HepG2 (cell line): ENCODE measurements around the gene MAP2K5. TPM values are rescaled to one million over a fixed set of nuclear protein-coding genes. Genes with fewer than 3 reads are reported as not detected.
A peak's percentile ranks its signal among the peaks of the same experiment; 100 is the strongest.

Source experiments
- EZH2 ChIP-seq: conservative IDR thresholded peaks from 2 replicates; pipeline ENCODE4 v1.6.1; 2012; ENCODE audit warnings: mild to moderate bottlenecking, low read depth, low read length, moderate library complexity
- FOXA1 ChIP-seq, 2 experiments: fragments of 450-650 bp in 1 of 2; sonication (generic) in 1 of 2; formaldehyde crosslinking in 1 of 2; IDR thresholded peaks; 2 replicates each; pipeline versions ENCODE4 v1.4.0 to v1.6.1; 2016 to 2020; ENCODE audit warnings: missing genetic modification reagents in 1 of 2
- NCOR1 ChIP-seq: fragments of 200-600 bp; sonication (generic); IDR thresholded peaks from 2 replicates; pipeline ENCODE4 v1.7.0; 2017; ENCODE audit warnings: antibody characterized with exemption, low read length, borderline replicate concordance
- NKX3-1 ChIP-seq: sonication (generic); formaldehyde crosslinking; IDR thresholded peaks from 2 replicates; pipeline ENCODE4 v1.5.0; 2020; ENCODE audit warnings: missing genetic modification reagents
- THAP11 ChIP-seq: IDR thresholded peaks from 2 replicates; pipeline ENCODE4 v1.6.1; 2016; ENCODE audit warnings: missing biosample characterization, missing genetic modification reagents
- XRCC5 ChIP-seq: fragments of 200-400 bp; formaldehyde crosslinking; optimal IDR thresholded peaks from 2 replicates; pipeline ENCODE3; 2017; ENCODE audit warnings: mild to moderate bottlenecking, low read length
- ZBTB8A ChIP-seq: sonication (generic); formaldehyde crosslinking; IDR thresholded peaks from 2 replicates; pipeline ENCODE4 v1.4.0; 2020; ENCODE audit warnings: mild to moderate bottlenecking, low read depth, missing genetic modification reagents, borderline replicate concordance
- ZNF264 ChIP-seq: sonication (generic); formaldehyde crosslinking; IDR thresholded peaks from 2 replicates; pipeline ENCODE4 v1.4.0; 2020; ENCODE audit warnings: missing genetic modification reagents
- polyA plus RNA-seq, 8 experiments: library from polyadenylated mRNA; depleted of rRNA in 3 of 8; stranded (reverse) in 7 of 8; unstranded in 1 of 8; fragments of >200 nt; fragmentation: Illumina TruSeq in 4 of 8; extraction: Trizol in 4 of 8; gene quantifications; 2 replicates each; pipeline versions ENCODE4 v1.2.1 to v1.2.3, GENCODE V29; 2011 to 2016; ENCODE audit warnings: low read depth in 4 of 8, missing spikeins in 1 of 8, mixed read lengths in 1 of 8; ENCODE audit not compliant: insufficient read depth in 1 of 8
- total RNA-seq, 5 experiments: library from RNA; depleted of rRNA; stranded (reverse); fragments of >200 nt; fragmentation: Illumina TruSeq; extraction: Trizol; gene quantifications; 2 replicates each; pipeline ENCODE4 v1.2.3, GENCODE V29; 2016; ENCODE audit warnings: low read depth in 1 of 5
- TF ChIP-seq, protein P1 (sequence below): sonication (generic); formaldehyde crosslinking; conservative IDR thresholded peaks from 2 replicates; pipeline ENCODE4 v1.4.0; 2020; ENCODE audit warnings: mild to moderate bottlenecking, missing genetic modification reagents, moderate library complexity
- TF ChIP-seq, protein P2 (sequence below): IDR thresholded peaks from 2 replicates; pipeline ENCODE4 v1.6.1; 2012; ENCODE audit warnings: low read depth, low read length, improper control_type of control experiment
- TF ChIP-seq, protein P3 (sequence below): sonication (generic); formaldehyde crosslinking; IDR thresholded peaks from 2 replicates; pipeline ENCODE4 v1.4.0; 2020; ENCODE audit warnings: missing genetic modification reagents
- TF ChIP-seq, protein P4 (sequence below): sonication (generic); formaldehyde crosslinking; IDR thresholded peaks from 2 replicates; pipeline ENCODE4 v1.4.0; 2020; ENCODE audit warnings: mild to moderate bottlenecking, missing genetic modification reagents
- TF ChIP-seq, protein P5 (sequence below): sonication (generic); formaldehyde crosslinking; IDR thresholded peaks from 2 replicates; pipeline ENCODE4 v1.4.0; 2020; ENCODE audit warnings: mild to moderate bottlenecking, missing genetic modification reagents

MAP2K5 gene
- total and polyA plus RNA-seq, 2 of the 13 experiments (the other 11 are each of a cell fraction or from before 2014, with no cell fraction given) = 4.0 to 4.3 TPM

DNA sequence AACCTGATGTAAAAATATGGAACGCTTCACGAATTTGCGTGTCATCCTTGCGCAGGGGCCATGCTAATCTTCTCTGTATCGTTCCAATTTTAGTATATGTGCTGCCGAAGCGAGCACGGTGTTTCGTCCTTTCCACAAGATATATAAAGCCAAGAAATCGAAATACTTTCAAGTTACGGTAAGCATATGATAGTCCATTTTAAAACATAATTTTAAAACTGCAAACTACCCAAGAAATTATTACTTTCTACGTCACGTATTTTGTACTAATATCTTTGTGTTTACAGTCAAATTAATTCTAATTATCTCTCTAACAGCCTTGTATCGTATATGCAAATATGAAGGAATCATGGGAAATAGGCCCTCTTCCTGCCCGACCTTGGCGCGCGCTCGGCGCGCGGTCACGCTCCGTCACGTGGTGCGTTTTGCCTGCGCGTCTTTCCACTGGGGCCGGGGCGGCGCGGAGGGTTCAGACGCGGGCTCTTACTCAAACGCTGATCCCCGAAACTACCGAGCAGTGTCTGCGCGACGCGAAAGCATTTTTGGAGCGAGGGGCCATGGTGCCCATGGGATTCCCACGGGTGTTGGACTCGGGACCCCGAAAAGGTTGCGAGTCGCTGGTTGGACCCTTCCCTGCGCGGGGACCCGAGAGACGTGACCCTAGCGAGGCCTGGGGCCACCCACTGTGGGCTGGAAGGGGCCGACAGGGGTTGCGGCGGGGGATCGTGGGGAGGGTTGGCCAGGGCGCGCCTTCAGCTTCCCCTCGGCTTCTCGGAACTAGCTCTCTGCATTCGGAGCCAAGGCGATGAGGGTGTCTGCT is 297.6 kb downstream of the MAP2K5 start, which contains the start of gene RNU6-1 (continued):
- TF ChIP-seq, protein P1, sequence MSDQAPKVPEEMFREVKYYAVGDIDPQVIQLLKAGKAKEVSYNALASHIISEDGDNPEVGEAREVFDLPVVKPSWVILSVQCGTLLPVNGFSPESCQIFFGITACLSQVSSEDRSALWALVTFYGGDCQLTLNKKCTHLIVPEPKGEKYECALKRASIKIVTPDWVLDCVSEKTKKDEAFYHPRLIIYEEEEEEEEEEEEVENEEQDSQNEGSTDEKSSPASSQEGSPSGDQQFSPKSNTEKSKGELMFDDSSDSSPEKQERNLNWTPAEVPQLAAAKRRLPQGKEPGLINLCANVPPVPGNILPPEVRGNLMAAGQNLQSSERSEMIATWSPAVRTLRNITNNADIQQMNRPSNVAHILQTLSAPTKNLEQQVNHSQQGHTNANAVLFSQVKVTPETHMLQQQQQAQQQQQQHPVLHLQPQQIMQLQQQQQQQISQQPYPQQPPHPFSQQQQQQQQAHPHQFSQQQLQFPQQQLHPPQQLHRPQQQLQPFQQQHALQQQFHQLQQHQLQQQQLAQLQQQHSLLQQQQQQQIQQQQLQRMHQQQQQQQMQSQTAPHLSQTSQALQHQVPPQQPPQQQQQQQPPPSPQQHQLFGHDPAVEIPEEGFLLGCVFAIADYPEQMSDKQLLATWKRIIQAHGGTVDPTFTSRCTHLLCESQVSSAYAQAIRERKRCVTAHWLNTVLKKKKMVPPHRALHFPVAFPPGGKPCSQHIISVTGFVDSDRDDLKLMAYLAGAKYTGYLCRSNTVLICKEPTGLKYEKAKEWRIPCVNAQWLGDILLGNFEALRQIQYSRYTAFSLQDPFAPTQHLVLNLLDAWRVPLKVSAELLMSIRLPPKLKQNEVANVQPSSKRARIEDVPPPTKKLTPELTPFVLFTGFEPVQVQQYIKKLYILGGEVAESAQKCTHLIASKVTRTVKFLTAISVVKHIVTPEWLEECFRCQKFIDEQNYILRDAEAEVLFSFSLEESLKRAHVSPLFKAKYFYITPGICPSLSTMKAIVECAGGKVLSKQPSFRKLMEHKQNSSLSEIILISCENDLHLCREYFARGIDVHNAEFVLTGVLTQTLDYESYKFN (CRISPR knock-in tag) = peak; percentile 22; the same call in 1 of the 2 replicates
- TF ChIP-seq XRCC5 (no peak), NCOR1 (no peak; the same call in 1 of the 2 replicates), EZH2 (no peak), NKX3-1 (CRISPR knock-in tag) (no peak), FOXA1 (IDR thresholded peaks at IDR 0.05) (no peak), FOXA1 (CRISPR knock-in tag; IDR thresholded peaks at IDR 0.05) (no peak), THAP11 (peak; percentile 39), ZBTB8A (CRISPR knock-in tag) (no peak), ZNF264 (CRISPR knock-in tag) (no peak)
- TF ChIP-seq, protein P2, sequence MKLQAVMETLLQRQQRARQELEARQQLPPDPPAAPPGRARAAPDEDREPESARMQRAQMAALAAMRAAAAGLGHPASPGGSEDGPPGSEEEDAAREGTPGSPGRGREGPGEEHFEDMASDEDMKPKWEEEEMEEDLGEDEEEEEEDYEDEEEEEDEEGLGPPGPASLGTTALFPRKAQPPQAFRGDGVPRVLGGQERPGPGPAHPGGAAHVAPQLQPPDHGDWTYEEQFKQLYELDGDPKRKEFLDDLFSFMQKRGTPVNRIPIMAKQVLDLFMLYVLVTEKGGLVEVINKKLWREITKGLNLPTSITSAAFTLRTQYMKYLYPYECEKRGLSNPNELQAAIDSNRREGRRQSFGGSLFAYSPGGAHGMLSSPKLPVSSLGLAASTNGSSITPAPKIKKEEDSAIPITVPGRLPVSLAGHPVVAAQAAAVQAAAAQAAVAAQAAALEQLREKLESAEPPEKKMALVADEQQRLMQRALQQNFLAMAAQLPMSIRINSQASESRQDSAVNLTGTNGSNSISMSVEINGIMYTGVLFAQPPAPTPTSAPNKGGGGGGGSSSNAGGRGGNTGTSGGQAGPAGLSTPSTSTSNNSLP = peak; percentile 70
- TF ChIP-seq, protein P3, sequence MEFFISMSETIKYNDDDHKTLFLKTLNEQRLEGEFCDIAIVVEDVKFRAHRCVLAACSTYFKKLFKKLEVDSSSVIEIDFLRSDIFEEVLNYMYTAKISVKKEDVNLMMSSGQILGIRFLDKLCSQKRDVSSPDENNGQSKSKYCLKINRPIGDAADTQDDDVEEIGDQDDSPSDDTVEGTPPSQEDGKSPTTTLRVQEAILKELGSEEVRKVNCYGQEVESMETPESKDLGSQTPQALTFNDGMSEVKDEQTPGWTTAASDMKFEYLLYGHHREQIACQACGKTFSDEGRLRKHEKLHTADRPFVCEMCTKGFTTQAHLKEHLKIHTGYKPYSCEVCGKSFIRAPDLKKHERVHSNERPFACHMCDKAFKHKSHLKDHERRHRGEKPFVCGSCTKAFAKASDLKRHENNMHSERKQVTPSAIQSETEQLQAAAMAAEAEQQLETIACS = peak; percentile 97
- TF ChIP-seq, protein P4, sequence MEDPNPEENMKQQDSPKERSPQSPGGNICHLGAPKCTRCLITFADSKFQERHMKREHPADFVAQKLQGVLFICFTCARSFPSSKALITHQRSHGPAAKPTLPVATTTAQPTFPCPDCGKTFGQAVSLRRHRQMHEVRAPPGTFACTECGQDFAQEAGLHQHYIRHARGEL (CRISPR knock-in tag) = no peak
- TF ChIP-seq, protein P5, sequence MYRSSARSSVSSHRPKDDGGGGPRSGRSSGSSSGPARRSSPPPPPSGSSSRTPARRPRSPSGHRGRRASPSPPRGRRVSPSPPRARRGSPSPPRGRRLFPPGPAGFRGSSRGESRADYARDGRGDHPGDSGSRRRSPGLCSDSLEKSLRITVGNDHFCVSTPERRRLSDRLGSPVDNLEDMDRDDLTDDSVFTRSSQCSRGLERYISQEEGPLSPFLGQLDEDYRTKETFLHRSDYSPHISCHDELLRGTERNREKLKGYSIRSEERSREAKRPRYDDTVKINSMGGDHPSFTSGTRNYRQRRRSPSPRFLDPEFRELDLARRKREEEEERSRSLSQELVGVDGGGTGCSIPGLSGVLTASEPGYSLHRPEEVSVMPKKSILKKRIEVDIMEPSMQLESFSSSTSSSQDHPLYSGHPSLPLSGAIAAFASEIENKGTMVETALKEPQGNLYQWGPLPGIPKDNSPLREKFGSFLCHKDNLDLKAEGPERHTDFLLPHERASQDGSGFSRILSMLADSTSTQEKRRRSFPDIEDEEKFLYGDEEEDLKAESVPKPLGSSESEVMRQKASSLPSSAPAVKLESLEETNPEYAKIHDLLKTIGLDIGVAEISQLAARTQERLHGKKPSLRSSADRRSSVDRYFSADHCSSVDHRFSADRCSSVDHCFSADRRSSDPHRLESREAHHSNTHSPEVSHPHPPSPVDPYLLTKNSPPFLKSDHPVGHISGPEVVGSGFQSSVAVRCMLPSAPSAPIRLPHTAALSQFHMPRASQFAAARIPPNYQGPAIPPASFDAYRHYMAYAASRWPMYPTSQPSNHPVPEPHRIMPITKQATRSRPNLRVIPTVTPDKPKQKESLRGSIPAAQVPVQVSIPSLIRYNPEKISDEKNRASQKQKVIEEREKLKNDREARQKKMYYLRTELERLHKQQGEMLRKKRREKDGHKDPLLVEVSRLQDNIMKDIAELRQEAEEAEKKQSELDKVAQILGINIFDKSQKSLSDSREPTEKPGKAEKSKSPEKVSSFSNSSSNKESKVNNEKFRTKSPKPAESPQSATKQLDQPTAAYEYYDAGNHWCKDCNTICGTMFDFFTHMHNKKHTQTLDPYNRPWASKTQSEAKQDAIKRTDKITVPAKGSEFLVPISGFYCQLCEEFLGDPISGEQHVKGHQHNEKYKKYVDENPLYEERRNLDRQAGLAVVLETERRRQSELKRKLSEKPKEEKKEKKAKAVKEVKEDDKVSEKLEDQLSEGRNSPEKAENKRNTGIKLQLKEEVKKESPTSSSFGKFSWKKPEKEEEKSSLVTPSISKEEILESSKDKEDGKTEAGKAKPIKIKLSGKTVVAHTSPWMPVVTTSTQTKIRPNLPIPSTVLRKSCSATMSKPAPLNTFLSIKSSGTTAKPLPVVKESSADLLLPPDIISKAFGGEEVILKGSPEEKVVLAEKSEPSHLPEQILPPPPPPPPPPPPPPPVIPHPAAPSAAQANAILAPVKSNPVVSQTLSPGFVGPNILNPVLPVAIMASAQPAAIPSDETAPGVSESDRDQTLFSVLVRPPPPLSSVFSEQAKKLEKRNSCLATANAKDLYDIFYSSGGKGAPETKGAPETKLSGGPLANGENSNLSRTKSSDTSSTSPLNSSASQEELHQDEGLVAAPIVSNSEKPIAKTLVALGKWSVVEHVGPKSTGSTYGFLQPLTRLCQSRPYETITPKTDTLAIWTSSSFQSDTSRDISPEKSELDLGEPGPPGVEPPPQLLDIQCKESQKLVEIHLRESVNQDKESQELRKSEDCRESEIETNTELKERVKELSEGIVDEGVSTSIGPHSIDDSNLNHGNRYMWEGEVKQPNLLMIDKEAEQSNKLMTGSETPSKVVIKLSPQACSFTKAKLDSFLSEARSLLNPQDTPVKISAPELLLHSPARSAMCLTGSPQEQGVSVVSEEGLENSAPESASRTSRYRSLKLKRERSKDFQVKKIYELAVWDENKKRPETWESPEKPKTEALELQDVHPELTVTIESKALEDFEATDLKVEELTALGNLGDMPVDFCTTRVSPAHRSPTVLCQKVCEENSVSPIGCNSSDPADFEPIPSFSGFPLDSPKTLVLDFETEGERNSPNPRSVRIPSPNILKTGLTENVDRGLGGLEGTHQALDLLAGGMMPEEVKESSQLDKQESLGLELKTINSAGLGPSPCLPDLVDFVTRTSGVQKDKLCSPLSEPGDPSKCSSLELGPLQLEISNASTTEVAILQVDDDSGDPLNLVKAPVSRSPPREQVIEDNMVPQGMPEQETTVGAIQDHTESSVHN (CRISPR knock-in tag) = no peak
